Tibial nerve (tissue), 4 donors: ENCODE data around the gene MSX1.

Experiments
- CTCF ChIP-seq, 5 experiments: fragments of 200-600 bp in 3 of 5; fragments of 450-650 bp in 2 of 5; sonication (generic) in 3 of 5; IDR thresholded peaks; one replicate each; pipeline ENCODE4 v1.5.1; 2016 to 2019; ENCODE audit warnings: antibody characterized with exemption in 5 of 5, mild to moderate bottlenecking in 3 of 5, moderate library complexity in 2 of 5
- EP300 ChIP-seq, 2 donors: sonication (generic); formaldehyde crosslinking; IDR thresholded peaks; one replicate each; pipeline ENCODE4 v1.6.1; 2017; ENCODE audit warnings: antibody characterized with exemption in 2 of 2, mild to moderate bottlenecking in 1 of 2
- POLR2A ChIP-seq, 2 donors: fragments of 450-650 bp; IDR thresholded peaks; one replicate each; pipeline ENCODE4 v1.6.1; 2017; ENCODE audit warnings: antibody characterized with exemption in 2 of 2, mild to moderate bottlenecking in 2 of 2, moderate library complexity in 2 of 2

DNA sequence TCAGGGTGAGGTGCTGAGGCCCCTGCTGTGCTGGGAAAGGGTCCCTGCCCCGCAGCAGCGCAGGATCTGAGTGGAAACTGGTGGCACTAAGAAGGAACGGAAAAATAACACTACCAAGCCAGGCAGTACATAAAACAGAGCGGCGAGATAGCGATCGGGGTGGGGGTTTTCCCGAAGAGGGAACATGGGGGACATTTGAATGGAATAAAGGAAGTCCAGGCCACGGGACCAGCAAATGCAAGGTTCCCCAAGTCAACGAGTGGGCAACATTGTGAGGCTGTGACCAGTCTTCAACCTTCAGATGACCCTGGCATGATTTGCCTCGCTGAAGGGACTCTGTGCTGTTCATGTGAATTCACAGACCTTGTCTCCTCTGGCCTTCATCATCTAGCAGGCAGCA lies 13.7 kb downstream of the MSX1 start:
- TF ChIP-seq CTCF (IDR thresholded peaks at IDR 0.05) (no peak), POLR2A (IDR thresholded peaks at IDR 0.05) (no peak), EP300 (IDR thresholded peaks at IDR 0.05) (no peak)
